Testis (tissue), 2 donors: Measurements from ENCODE around the gene C15orf61.

Source experiments
- CTCF ChIP-seq, 3 experiments: fragments of 450-650 bp in 2 of 3; fragments of 200-600 bp in 1 of 3; sonication (generic) in 1 of 3; IDR thresholded peaks; one replicate each; pipeline ENCODE4 v1.5.1; 2016 to 2019; ENCODE audit warnings: antibody characterized with exemption in 3 of 3, mild to moderate bottlenecking in 2 of 3, moderate library complexity in 1 of 3
- POLR2A ChIP-seq: fragments of 450-650 bp; IDR thresholded peaks from one replicate; pipeline ENCODE4 v1.6.1; 2017; ENCODE audit warnings: antibody characterized with exemption, mild to moderate bottlenecking, moderate library complexity

DNA sequence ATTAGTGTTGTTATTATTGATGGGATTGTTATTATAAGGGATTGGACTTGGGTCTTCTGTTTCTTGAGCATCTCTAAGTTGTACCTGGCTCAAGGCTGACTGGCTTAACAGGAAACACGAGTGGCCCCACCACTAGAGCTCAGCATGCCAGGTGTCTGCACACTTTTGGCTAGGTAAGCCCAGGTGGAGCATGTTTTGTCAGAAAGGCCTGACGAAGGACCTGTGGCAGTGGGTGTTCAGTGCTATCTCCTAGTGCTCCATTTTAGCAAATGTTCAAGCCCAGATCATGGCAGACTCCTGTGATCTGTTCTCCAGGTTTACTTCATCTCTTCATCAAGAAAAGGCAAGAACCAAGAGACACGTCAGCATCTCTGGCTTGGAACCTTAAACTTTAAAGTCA lies 24.9 kb downstream of the C15orf61 start:
- no peak for TF ChIP-seq CTCF (IDR thresholded peaks at IDR 0.05)
- no peak for TF ChIP-seq POLR2A
